ENCODE measurements around the gene FBXL7.

The FBXL7 gene

GRCh38 chr5:15837551-15838289, 337.7 kb downstream of the FBXL7 start:
- Histone ChIP-seq H2AFZ (ENCODE audit: low read depth, low read length) (no peak overlapping the region), H3K4me2 (ENCODE audit: low read length) (no peak overlapping the region), H3K36me3 (replicated peaks; ENCODE audit: low read depth, low read length) (no peaks in the 10 kb centered on the region), H4K20me1 (ENCODE audit: insufficient read depth, low read length) (no peaks in the 10 kb centered on the region), H3K4me3 (ENCODE audit: low read length) (no peak overlapping the region), H3K27ac (ENCODE audit: low read length) (no peak overlapping the region), H3K4me1 (ENCODE audit: low read length) (no peaks in the 10 kb centered on the region), H3K27me3 (ENCODE audit: low read depth, low read length) (no peaks in the 10 kb centered on the region), H3K9me3 (ENCODE audit: insufficient read depth, low read length) (no peaks in the 10 kb centered on the region), H3K79me2 (ENCODE audit: low read length) (no peaks in the 10 kb centered on the region), H3K9ac (ENCODE audit: low read length) (no peak overlapping the region)
- no peak for TF ChIP-seq EZH2phosphoT487 (IDR thresholded peaks at IDR 0.05; ENCODE audit: low read depth)
- no peak for TF ChIP-seq CTCF (IDR thresholded peaks at IDR 0.05; ENCODE audit: low read depth, low read length)

GRCh38 chr5:15844253-15844652, 344.3 kb downstream of the FBXL7 start:
- Histone ChIP-seq H3K4me1 (ENCODE audit: low read length) (no peaks in the 10 kb centered on the region), H3K27me3 (ENCODE audit: low read depth, low read length) (no peaks in the 10 kb centered on the region), H2AFZ (ENCODE audit: low read depth, low read length) (no peak overlapping the region), H3K9ac (ENCODE audit: low read length) (no peak overlapping the region), H3K4me3 (ENCODE audit: low read length) (no peak overlapping the region), H3K36me3 (replicated peaks; ENCODE audit: low read depth, low read length) (no peaks in the 10 kb centered on the region), H3K79me2 (ENCODE audit: low read length) (no peaks in the 10 kb centered on the region), H3K9me3 (ENCODE audit: insufficient read depth, low read length) (no peaks in the 10 kb centered on the region), H4K20me1 (ENCODE audit: insufficient read depth, low read length) (no peaks in the 10 kb centered on the region), H3K27ac (ENCODE audit: low read length) (no peak overlapping the region), H3K4me2 (ENCODE audit: low read length) (no peak overlapping the region)
- TF ChIP-seq EZH2phosphoT487 (IDR thresholded peaks at IDR 0.05; ENCODE audit: low read depth): no peak

GRCh38 chr5:15844871-15845270, 344.9 kb downstream of the FBXL7 start:
- Histone ChIP-seq H3K27ac (ENCODE audit: low read length) (no peak overlapping the region), H3K4me3 (ENCODE audit: low read length) (no peak overlapping the region), H3K4me2 (ENCODE audit: low read length) (no peak overlapping the region), H4K20me1 (ENCODE audit: insufficient read depth, low read length) (no peaks in the 10 kb centered on the region), H3K9me3 (ENCODE audit: insufficient read depth, low read length) (no peaks in the 10 kb centered on the region), H3K36me3 (replicated peaks; ENCODE audit: low read depth, low read length) (no peaks in the 10 kb centered on the region), H3K4me1 (ENCODE audit: low read length) (no peaks in the 10 kb centered on the region), H3K9ac (ENCODE audit: low read length) (no peak overlapping the region), H3K79me2 (ENCODE audit: low read length) (no peaks in the 10 kb centered on the region), H2AFZ (ENCODE audit: low read depth, low read length) (no peak overlapping the region), H3K27me3 (ENCODE audit: low read depth, low read length) (no peaks in the 10 kb centered on the region)
- TF ChIP-seq CTCF (IDR thresholded peaks at IDR 0.05; ENCODE audit: low read depth, low read length) (no peak), EZH2phosphoT487 (IDR thresholded peaks at IDR 0.05; ENCODE audit: low read depth) (no peak)

- Histone ChIP-seq H3K36me3 (replicated peaks; ENCODE audit: low read depth, low read length) (no peaks in the 10 kb centered on the region), H3K27me3 (ENCODE audit: low read depth, low read length) (no peaks in the 10 kb centered on the region), H4K20me1 (ENCODE audit: insufficient read depth, low read length) (no peaks in the 10 kb centered on the region), H3K4me1 (ENCODE audit: low read length) (no peaks in the 10 kb centered on the region), H3K4me2 (ENCODE audit: low read length) (no peak overlapping the region), H3K9ac (ENCODE audit: low read length) (no peak overlapping the region), H3K9me3 (ENCODE audit: insufficient read depth, low read length) (no peaks in the 10 kb centered on the region), H3K27ac (ENCODE audit: low read length) (no peak overlapping the region), H3K4me3 (ENCODE audit: low read length) (no peak overlapping the region), H3K79me2 (ENCODE audit: low read length) (no peaks in the 10 kb centered on the region), H2AFZ (ENCODE audit: low read depth, low read length) (no peak overlapping the region)
- TF ChIP-seq CTCF (IDR thresholded peaks at IDR 0.05; ENCODE audit: low read depth, low read length) (no peak), EZH2phosphoT487 (IDR thresholded peaks at IDR 0.05; ENCODE audit: low read depth) (no peak)
These were observed 350.6 kb downstream of the FBXL7 start for GRCh38 chr5:15850536-15850935.

All from OCI-LY3 (cell line).